Stimulated activated naive CD8-positive, alpha-beta T cell treated with anti-CD3 and anti-CD28 coated beads, Interleukin-15, Interleukin-2, amounts not matched to agents 100 ng/mL and 50 ng/mL, for 24 hours (primary cell): ENCODE measurements around the gene SPATA32.

Experiments used
- H3K27ac Mint-ChIP-seq: one replicate; pipeline ENCODE4 v1.8.0; 2021; ENCODE audit warnings: mild to moderate bottlenecking, mixed read lengths
- H3K27me3 Mint-ChIP-seq: one replicate; pipeline ENCODE4 v1.8.0; 2021; ENCODE audit warnings: mixed read lengths
- H3K36me3 Mint-ChIP-seq: one replicate; pipeline ENCODE4 v1.8.0; 2021; ENCODE audit warnings: low read depth, mixed read lengths
- H3K4me1 Mint-ChIP-seq: one replicate; pipeline ENCODE4 v1.8.0; 2021; ENCODE audit warnings: low read depth, mixed read lengths
- H3K4me3 Mint-ChIP-seq: one replicate; pipeline ENCODE4 v1.8.0; 2021; ENCODE audit warnings: mild to moderate bottlenecking, mixed read lengths
- H3K9me3 Mint-ChIP-seq: one replicate; pipeline ENCODE4 v1.8.0; 2021; ENCODE audit warnings: mixed read lengths

Gene SPATA32

DNA sequence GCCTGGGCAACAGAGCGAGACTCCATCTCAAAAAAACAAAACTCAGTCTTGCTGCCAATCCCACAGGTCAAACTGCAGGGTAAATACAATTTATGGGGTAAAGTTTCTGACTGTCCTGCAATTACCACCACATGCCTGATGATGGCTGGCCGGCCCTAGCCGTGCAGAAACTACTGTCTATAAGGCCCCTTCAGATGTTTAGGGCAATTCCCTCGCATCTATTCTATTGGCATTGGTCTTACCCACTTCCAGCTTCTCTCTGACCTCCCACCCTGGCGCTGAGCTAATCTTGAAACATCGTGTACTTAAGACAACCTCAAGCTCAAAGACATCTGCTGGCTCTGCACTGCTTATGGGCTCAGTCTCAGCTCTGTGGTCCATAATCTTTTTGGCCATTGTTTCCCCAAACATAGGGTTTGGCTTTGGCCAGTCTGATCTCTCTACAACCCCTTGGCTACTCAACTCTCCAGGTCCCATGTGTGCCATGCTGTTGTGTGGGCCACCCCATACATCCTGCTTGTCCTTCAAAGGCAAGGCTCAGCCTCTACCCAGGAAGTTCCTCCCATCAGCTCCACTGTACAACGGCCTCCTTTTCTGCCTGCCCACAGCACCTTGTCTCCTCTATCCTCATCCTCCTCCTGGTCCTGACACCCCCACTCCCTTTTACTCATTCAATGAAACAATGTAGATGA lies 38.3 kb upstream of the SPATA32 start:
- Mint-ChIP-seq H3K4me1 (peaks cover 94% of the 10 kb centered on the region), H3K27ac (peak overlapping the region; percentile 78), H3K9me3 (no peaks in the 10 kb centered on the region), H3K36me3 (peaks cover 63% of the 10 kb centered on the region), H3K4me3 (no peak overlapping the region), H3K27me3 (no peaks in the 10 kb centered on the region)

- Mint-ChIP-seq H3K9me3 (no peaks in the 10 kb centered on the region), H3K36me3 (peaks cover 59% of the 10 kb centered on the region), H3K27me3 (no peaks in the 10 kb centered on the region), H3K27ac (peak overlapping the region; percentile 63), H3K4me1 (peaks cover 96% of the 10 kb centered on the region), H3K4me3 (no peak overlapping the region)
Observed at GRCh38 chr17:45299361-45299760, 37.5 kb upstream of the SPATA32 start.

DNA sequence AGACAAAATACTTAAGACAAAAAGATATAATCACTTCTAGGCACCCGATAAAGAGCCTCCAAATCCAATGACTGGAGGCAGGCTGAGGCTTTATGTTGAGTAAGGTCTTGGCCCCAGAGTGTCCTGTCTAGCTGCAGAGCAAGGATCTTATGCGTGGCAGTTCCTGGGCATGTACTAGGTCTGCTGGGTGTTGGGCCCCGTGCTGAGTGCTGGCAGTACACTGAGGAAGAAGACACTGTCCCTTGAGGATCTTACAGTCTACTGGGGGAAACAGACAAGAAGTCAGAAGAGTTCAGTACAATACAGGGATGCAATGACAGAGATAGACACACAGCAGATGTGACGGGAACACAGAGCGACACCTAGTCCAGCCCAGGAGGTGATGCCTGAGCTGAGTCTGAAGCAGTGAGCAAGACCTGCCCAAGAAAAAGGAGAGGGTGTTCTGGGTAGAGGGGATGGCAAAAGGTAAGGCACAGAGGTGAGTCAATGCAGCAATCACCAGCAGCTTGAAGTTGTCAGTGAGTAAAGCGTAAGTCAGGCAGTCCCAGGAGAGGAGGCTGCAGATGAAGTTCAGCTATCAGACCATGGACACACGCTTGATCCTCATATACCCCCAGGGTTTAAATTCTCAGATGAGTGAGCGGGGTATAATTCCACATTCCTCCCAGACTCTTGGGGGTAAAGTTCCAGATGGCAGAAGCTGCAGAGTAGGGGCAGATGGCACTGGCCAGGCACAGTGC lies 36.8 kb upstream of the SPATA32 start:
- H3K36me3 Mint-ChIP-seq = peaks cover 54% of the 10 kb centered on the region
- H3K27ac Mint-ChIP-seq = peak overlapping the region; percentile 63
- no peaks in the 10 kb centered on the region for H3K27me3 Mint-ChIP-seq
- peaks cover 97% of the 10 kb centered on the region for H3K4me1 Mint-ChIP-seq
- no peaks in the 10 kb centered on the region for H3K9me3 Mint-ChIP-seq
- H3K4me3 Mint-ChIP-seq = peak overlapping the region; percentile 5

GRCh38 chr17:45296833-45297124 lies 34.9 kb upstream of the SPATA32 start:
- Mint-ChIP-seq H3K36me3 (peaks cover 57% of the 10 kb centered on the region), H3K9me3 (no peaks in the 10 kb centered on the region), H3K27me3 (no peaks in the 10 kb centered on the region), H3K27ac (peak overlapping the region; percentile 42), H3K4me3 (no peak overlapping the region), H3K4me1 (peaks cover 97% of the 10 kb centered on the region)

GRCh38 chr17:45296003-45296832 lies 34.3 kb upstream of the SPATA32 start:
- Mint-ChIP-seq H3K36me3 (peaks cover 61% of the 10 kb centered on the region), H3K27ac (peak overlapping the region; percentile 42), H3K27me3 (no peaks in the 10 kb centered on the region), H3K4me3 (no peak overlapping the region), H3K4me1 (peaks cover 97% of the 10 kb centered on the region), H3K9me3 (no peaks in the 10 kb centered on the region)

DNA sequence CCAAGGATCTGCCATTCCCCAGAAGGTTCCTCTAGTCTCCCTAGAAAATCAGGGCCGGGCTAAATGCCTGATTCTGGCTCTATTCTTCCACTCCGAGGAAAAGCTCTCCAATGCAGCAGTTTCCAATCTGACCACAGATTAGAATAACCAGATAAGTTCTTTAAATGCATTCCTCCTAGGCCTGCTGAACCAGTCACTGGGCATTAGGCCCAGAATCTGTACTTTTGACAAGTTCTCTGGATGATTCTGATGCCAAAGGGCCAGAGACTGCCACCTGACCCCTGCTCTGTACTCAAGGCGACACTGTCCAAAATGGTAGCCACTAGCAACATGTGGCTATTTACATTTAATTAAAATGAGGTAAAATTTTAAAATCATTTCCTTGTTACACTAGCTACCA lies 32.6 kb upstream of the SPATA32 start:
- Mint-ChIP-seq H3K4me1 (peaks cover 92% of the 10 kb centered on the region), H3K27me3 (no peaks in the 10 kb centered on the region), H3K36me3 (peaks cover 70% of the 10 kb centered on the region), H3K27ac (peak overlapping the region; percentile 72), H3K4me3 (no peak overlapping the region), H3K9me3 (no peaks in the 10 kb centered on the region)

GRCh38 chr17:45293413-45294211 lies 31.7 kb upstream of the SPATA32 start:
- no peaks in the 10 kb centered on the region for H3K27me3 Mint-ChIP-seq
- no peak overlapping the region for H3K4me3 Mint-ChIP-seq
- peaks cover 83% of the 10 kb centered on the region for H3K4me1 Mint-ChIP-seq
- H3K36me3 Mint-ChIP-seq = peaks cover 68% of the 10 kb centered on the region
- H3K27ac Mint-ChIP-seq = peak overlapping the region; percentile 72
- no peaks in the 10 kb centered on the region for H3K9me3 Mint-ChIP-seq

- Mint-ChIP-seq H3K27me3 (no peaks in the 10 kb centered on the region), H3K36me3 (peaks cover 63% of the 10 kb centered on the region), H3K4me3 (no peak overlapping the region), H3K9me3 (no peaks in the 10 kb centered on the region), H3K4me1 (peaks cover 76% of the 10 kb centered on the region), H3K27ac (peak overlapping the region; percentile 72)
Observed at GRCh38 chr17:45292696-45293412, 31.0 kb upstream of the SPATA32 start.

- Mint-ChIP-seq H3K36me3 (peaks cover 64% of the 10 kb centered on the region), H3K27ac (peak overlapping the region; percentile 72), H3K4me3 (no peak overlapping the region), H3K9me3 (no peaks in the 10 kb centered on the region), H3K27me3 (no peaks in the 10 kb centered on the region), H3K4me1 (peaks cover 60% of the 10 kb centered on the region)
Observed at GRCh38 chr17:45291171-45291805, 29.4 kb upstream of the SPATA32 start.

GRCh38 chr17:45290269-45290765 lies 28.4 kb upstream of the SPATA32 start:
- no peaks in the 10 kb centered on the region for H3K9me3 Mint-ChIP-seq
- peak overlapping the region; percentile 72 for H3K27ac Mint-ChIP-seq
- H3K27me3 Mint-ChIP-seq = no peaks in the 10 kb centered on the region
- peaks cover 59% of the 10 kb centered on the region for H3K36me3 Mint-ChIP-seq
- peaks cover 50% of the 10 kb centered on the region for H3K4me1 Mint-ChIP-seq
- H3K4me3 Mint-ChIP-seq = no peak overlapping the region

- Mint-ChIP-seq H3K9me3 (no peaks in the 10 kb centered on the region), H3K36me3 (peaks cover 64% of the 10 kb centered on the region), H3K4me3 (no peak overlapping the region), H3K27ac (peak overlapping the region; percentile 61), H3K4me1 (peaks cover 49% of the 10 kb centered on the region), H3K27me3 (no peaks in the 10 kb centered on the region)
Observed at GRCh38 chr17:45289301-45290268, 27.7 kb upstream of the SPATA32 start.

DNA sequence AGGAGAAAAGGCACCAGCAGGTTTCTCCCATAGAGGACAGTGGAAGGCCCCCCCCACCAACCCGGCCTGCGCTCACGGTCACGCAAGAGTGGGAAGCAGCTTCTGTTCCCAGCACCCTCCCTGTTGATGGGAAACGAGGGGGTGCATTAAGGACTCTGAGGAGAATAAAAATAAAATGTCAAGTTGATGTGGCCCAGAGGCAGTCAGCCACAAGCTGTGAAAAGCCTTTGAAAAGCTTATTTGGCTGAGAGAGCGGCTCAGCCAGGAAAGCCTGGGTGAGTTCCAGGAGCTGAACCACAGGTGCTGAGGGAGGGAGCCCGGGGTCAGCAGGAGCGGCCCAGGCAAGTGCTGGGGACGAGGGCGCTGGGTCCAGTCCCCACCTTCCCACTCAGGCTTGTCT lies 26.9 kb upstream of the SPATA32 start:
- Mint-ChIP-seq H3K4me1 (peaks cover 49% of the 10 kb centered on the region), H3K27me3 (no peaks in the 10 kb centered on the region), H3K9me3 (no peaks in the 10 kb centered on the region), H3K4me3 (no peak overlapping the region), H3K27ac (peak overlapping the region; percentile 45), H3K36me3 (peaks cover 71% of the 10 kb centered on the region)
